H9 (cell line): ENCODE data around the gene STRA6. TPM values are rescaled to one million over a fixed set of nuclear protein-coding genes. Genes with fewer than 3 reads are reported as not detected.

ENCODE experiments used
- DNase-seq: peaks from one replicate; pipeline ENCODE4 v3.0.0-alpha.2; 2017
- H2AFZ ChIP-seq: one replicate; pipeline ENCODE4 v1.6.1; 2013; ENCODE audit warnings: mild to moderate bottlenecking, low read length, control low read depth, moderate library complexity
- H2AK5ac ChIP-seq: 2 replicates; pipeline ENCODE4 v1.6.1; 2013; ENCODE audit warnings: low read length, control low read depth, mixed read lengths; ENCODE audit not compliant: insufficient read length
- H2BK120ac ChIP-seq: one replicate; pipeline ENCODE4 v1.6.1; 2013; ENCODE audit warnings: low read depth, mild to moderate bottlenecking, low read length, control low read depth, inconsistent platforms; ENCODE audit not compliant: poor library complexity, severe bottlenecking
- H2BK12ac ChIP-seq: 2 replicates; pipeline ENCODE4 v1.6.1; 2013; ENCODE audit warnings: low read length, control low read depth, mixed read lengths, low read depth; ENCODE audit not compliant: insufficient read length
- H2BK15ac ChIP-seq: 2 replicates; pipeline ENCODE4 v1.6.1; 2013; ENCODE audit warnings: low read depth, low read length, control low read depth
- H2BK20ac ChIP-seq: one replicate; pipeline ENCODE4 v1.6.1; 2013; ENCODE audit warnings: low read depth, mild to moderate bottlenecking, low read length, control low read depth, inconsistent platforms; ENCODE audit not compliant: poor library complexity, severe bottlenecking
- H2BK5ac ChIP-seq: 2 replicates; pipeline ENCODE4 v1.6.1; 2013; ENCODE audit warnings: low read length, control low read depth, mixed read lengths; ENCODE audit not compliant: insufficient read length
- H3K14ac ChIP-seq: 2 replicates; pipeline ENCODE4 v1.6.1; 2013; ENCODE audit warnings: low read length, control low read depth; ENCODE audit not compliant: insufficient read depth
- H3K18ac ChIP-seq: 2 replicates; pipeline ENCODE4 v1.6.1; 2013; ENCODE audit warnings: low read depth, mild to moderate bottlenecking, mixed read lengths, low read length, control low read depth; ENCODE audit not compliant: insufficient read length
- H3K23ac ChIP-seq: 2 replicates; pipeline ENCODE4 v1.6.1; 2013; ENCODE audit warnings: low read length, control low read depth, mixed read lengths, low read depth; ENCODE audit not compliant: insufficient read length
- H3K23me2 ChIP-seq: 2 replicates; pipeline ENCODE4 v1.6.1; 2013; ENCODE audit warnings: low read depth, mild to moderate bottlenecking, mixed read lengths, low read length, control low read depth; ENCODE audit not compliant: insufficient read length, poor library complexity, severe bottlenecking
- H3K27ac ChIP-seq: 2 replicates; pipeline ENCODE4 v1.5.1; 2013; ENCODE audit warnings: low read length, control low read depth, mixed read lengths, low read depth; ENCODE audit not compliant: insufficient read length
- H3K27me3 ChIP-seq: 2 replicates; pipeline ENCODE4 v1.6.1; 2013; ENCODE audit warnings: low read length, control low read depth, inconsistent platforms; ENCODE audit not compliant: insufficient read depth
- H3K4ac ChIP-seq: 2 replicates; pipeline ENCODE4 v1.6.1; 2013; ENCODE audit warnings: low read depth, mild to moderate bottlenecking, control low read depth, inconsistent platforms, low read length, moderate library complexity
- H3K4me1 ChIP-seq: 2 replicates; pipeline ENCODE4 v1.6.1; 2013; ENCODE audit warnings: low read length, control low read depth, inconsistent platforms; ENCODE audit not compliant: insufficient read depth
- H3K4me2 ChIP-seq: 2 replicates; pipeline ENCODE4 v1.6.1; 2013; ENCODE audit warnings: low read length, control low read depth, mixed read lengths; ENCODE audit not compliant: insufficient read length, insufficient read depth
- H3K56ac ChIP-seq: 2 replicates; pipeline ENCODE4 v1.6.1; 2013; ENCODE audit warnings: low read depth, mild to moderate bottlenecking, mixed read lengths, low read length, control low read depth; ENCODE audit not compliant: insufficient read length
- H3K79me1 ChIP-seq: 2 replicates; pipeline ENCODE4 v1.6.1; 2013; ENCODE audit warnings: low read depth, mild to moderate bottlenecking, moderate library complexity, low read length, control low read depth, inconsistent platforms; ENCODE audit not compliant: insufficient read depth, poor library complexity, severe bottlenecking
- H3K79me2 ChIP-seq: 2 replicates; pipeline ENCODE4 v1.6.1; 2013; ENCODE audit warnings: low read length, control low read depth, inconsistent platforms; ENCODE audit not compliant: insufficient read depth
- H3K9ac ChIP-seq: 2 replicates; pipeline ENCODE4 v1.6.1; 2013; ENCODE audit warnings: low read length, control low read depth, mixed read lengths; ENCODE audit not compliant: insufficient read length; ENCODE audit errors: extremely low read depth
- H3K9me3 ChIP-seq: one replicate; pipeline ENCODE4 v1.6.1; 2013; ENCODE audit warnings: low read depth, low read length, inconsistent platforms; ENCODE audit not compliant: control insufficient read depth
- H3T11ph ChIP-seq: one replicate; pipeline ENCODE4 v1.6.1; 2013; ENCODE audit warnings: mild to moderate bottlenecking, low read length, control low read depth, inconsistent platforms
- H4K20me1 ChIP-seq: one replicate; pipeline ENCODE4 v1.6.1; 2013; ENCODE audit not compliant: control insufficient read depth, insufficient read length, insufficient read depth
- H4K5ac ChIP-seq: 2 replicates; pipeline ENCODE4 v1.6.1; 2013; ENCODE audit warnings: low read depth, mild to moderate bottlenecking, mixed read lengths, low read length, control low read depth; ENCODE audit not compliant: insufficient read length
- H4K8ac ChIP-seq: replicated peaks from 2 replicates; pipeline ENCODE4 v1.6.1; 2013; ENCODE audit warnings: low read length, control low read depth, mixed read lengths, low read depth; ENCODE audit not compliant: insufficient read length
- H4K91ac ChIP-seq: 2 replicates; pipeline ENCODE4 v1.6.1; 2013; ENCODE audit warnings: low read depth, mild to moderate bottlenecking, moderate library complexity, mixed read lengths, low read length, control low read depth; ENCODE audit not compliant: insufficient read length
- H3K27ac Mint-ChIP-seq, 3 experiments: 2 replicates in 2 of 3; 3 replicates in 1 of 3; pipeline ENCODE4 v1.8.0; 2020 to 2021; ENCODE audit warnings: mixed read lengths in 3 of 3, mild to moderate bottlenecking in 1 of 3, moderate library complexity in 1 of 3
- H3K27me3 Mint-ChIP-seq: 2 replicates; pipeline ENCODE4 v1.8.0; 2021; ENCODE audit warnings: low read depth, mild to moderate bottlenecking, moderate library complexity, mixed read lengths
- H3K36me3 Mint-ChIP-seq, 3 experiments: 2 replicates in 2 of 3; 3 replicates in 1 of 3; pipeline ENCODE4 v1.8.0; 2020 to 2021; ENCODE audit warnings: low read depth in 3 of 3, mixed read lengths in 3 of 3; ENCODE audit not compliant: insufficient read depth in 1 of 3
- H3K4me1 Mint-ChIP-seq, 2 experiments: 2 replicates each; pipeline ENCODE4 v1.8.0; 2020; ENCODE audit warnings: mixed read lengths in 2 of 2
- H3K4me3 Mint-ChIP-seq, 2 experiments: 2 replicates in 1 of 2; 3 replicates in 1 of 2; pipeline ENCODE4 v1.8.0; 2020 to 2021; ENCODE audit warnings: mild to moderate bottlenecking in 2 of 2, mixed read lengths in 2 of 2, moderate library complexity in 1 of 2
- H3K9me3 Mint-ChIP-seq, 2 experiments: 2 replicates in 1 of 2; 3 replicates in 1 of 2; pipeline ENCODE4 v1.8.0; 2020; ENCODE audit warnings: mild to moderate bottlenecking in 2 of 2, mixed read lengths in 2 of 2, moderate library complexity in 1 of 2
- CTCF ChIP-seq: fragments of 200-600 bp; sonication (generic); conservative IDR thresholded peaks from 3 replicates; pipeline ENCODE4 v1.8.0; 2021; ENCODE audit warnings: antibody characterized with exemption, mild to moderate bottlenecking
- WGBS: extraction: QIAGEN DNeasy Blood & Tissue Kit; methylation state at CpG from one replicate; pipeline ENCODE4 v1.1.7; 2013; ENCODE audit warnings: missing lambda C conversion rate, low lambda C conversion rate, mixed read lengths; ENCODE audit not compliant: insufficient read length; ENCODE audit errors: extremely low coverage; 5-methylcytosine and 5-hydroxymethylcytosine counted together
- total RNA-seq: library from RNA; stranded (reverse); gene quantifications from 2 replicates; pipeline ENCODE4 v1.2.1, GENCODE V29; 2021

Gene STRA6
- total RNA-seq, 1 experiment from 2014 or later = 12.8 TPM

DNA sequence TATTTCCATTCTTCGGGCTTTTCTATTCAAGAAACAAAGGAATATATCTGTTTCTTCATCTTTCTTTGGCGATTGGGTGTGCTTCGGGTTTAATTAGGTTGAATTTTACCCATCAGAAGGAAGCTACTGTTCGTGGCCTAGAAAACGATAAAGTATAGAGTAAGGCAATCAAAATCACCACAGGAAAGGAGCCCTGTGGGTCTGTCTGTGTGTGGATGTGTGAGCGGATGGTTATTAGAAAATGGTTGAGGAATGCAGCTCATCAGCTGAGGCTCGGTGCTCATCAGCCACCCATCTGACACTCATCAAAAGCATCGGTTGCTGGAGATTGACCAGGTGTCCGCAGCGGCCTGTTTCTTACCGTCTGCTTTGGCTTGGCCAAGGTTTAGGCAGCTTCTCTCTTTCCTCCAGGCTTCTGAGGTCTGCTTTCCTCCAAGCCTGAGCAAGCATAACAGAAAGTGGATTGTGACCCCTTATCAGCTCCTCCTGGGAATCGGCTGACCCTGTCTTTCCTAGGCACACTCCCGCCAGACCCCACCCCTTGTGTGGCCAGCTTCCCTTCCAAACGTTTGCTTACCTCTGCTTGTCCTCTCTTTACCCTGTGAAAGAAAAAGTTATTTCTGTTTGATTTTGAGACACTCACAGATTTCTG is 46.7 kb downstream of the STRA6 start:
- no peak overlapping the region for H3K18ac ChIP-seq
- Mint-ChIP-seq H3K4me1 (peaks cover 4% of the 10 kb centered on the region in 2 experiments; a peak in 2 of 4 replicates), H3K36me3 (no peaks in the 10 kb centered on the region), H3K4me3 (no peak overlapping the region), H3K27ac (no peak overlapping the region; a peak in 1 of 7 replicates), H3K27me3 (peaks cover 15% of the 10 kb centered on the region), H3K9me3 (no peaks in the 10 kb centered on the region)
- H2BK15ac ChIP-seq = no peak overlapping the region
- no peaks in the 10 kb centered on the region for H4K20me1 ChIP-seq
- no peak overlapping the region for H4K8ac ChIP-seq
- no peak overlapping the region for H2AK5ac ChIP-seq
- no peak overlapping the region for H3K14ac ChIP-seq
- no CpG with 5 or more reads among the region's 14 CpGs for WGBS
- H2BK5ac ChIP-seq = no peak overlapping the region
- H4K5ac ChIP-seq = no peak overlapping the region
- no peak overlapping the region for H3K4me2 ChIP-seq
- no peak overlapping the region for H3T11ph ChIP-seq
- H3K9me3 ChIP-seq = no peaks in the 10 kb centered on the region
- no peak overlapping the region for H4K91ac ChIP-seq
- H2BK120ac ChIP-seq = no peak overlapping the region
- no peak for TF ChIP-seq CTCF
- H3K79me1 ChIP-seq = no peaks in the 10 kb centered on the region
- H3K4me1 ChIP-seq = peaks cover 2% of the 10 kb centered on the region
- H2AFZ ChIP-seq = no peak overlapping the region
- H2BK12ac ChIP-seq = no peak overlapping the region
- no peaks in the 10 kb centered on the region for H3K27me3 ChIP-seq
- H2BK20ac ChIP-seq = no peak overlapping the region
- no peak for DNase-seq
- no peak overlapping the region for H3K56ac ChIP-seq
- no peak overlapping the region for H3K23ac ChIP-seq
- no peak overlapping the region for H3K27ac ChIP-seq
- no peak overlapping the region for H3K9ac ChIP-seq
- H3K4ac ChIP-seq = no peak overlapping the region
- H3K79me2 ChIP-seq = no peaks in the 10 kb centered on the region
- H3K23me2 ChIP-seq = no peaks in the 10 kb centered on the region
